GM21515 (cell line): ENCODE results near the gene ANKRD63.

Experiments used
- ATAC-seq: cut with Tn5 transposase; IDR thresholded peaks from one replicate; pipeline ENCODE4 v1.9.1; 2021; ENCODE audit not compliant: unreplicated experiment

The ANKRD63 gene

DNA sequence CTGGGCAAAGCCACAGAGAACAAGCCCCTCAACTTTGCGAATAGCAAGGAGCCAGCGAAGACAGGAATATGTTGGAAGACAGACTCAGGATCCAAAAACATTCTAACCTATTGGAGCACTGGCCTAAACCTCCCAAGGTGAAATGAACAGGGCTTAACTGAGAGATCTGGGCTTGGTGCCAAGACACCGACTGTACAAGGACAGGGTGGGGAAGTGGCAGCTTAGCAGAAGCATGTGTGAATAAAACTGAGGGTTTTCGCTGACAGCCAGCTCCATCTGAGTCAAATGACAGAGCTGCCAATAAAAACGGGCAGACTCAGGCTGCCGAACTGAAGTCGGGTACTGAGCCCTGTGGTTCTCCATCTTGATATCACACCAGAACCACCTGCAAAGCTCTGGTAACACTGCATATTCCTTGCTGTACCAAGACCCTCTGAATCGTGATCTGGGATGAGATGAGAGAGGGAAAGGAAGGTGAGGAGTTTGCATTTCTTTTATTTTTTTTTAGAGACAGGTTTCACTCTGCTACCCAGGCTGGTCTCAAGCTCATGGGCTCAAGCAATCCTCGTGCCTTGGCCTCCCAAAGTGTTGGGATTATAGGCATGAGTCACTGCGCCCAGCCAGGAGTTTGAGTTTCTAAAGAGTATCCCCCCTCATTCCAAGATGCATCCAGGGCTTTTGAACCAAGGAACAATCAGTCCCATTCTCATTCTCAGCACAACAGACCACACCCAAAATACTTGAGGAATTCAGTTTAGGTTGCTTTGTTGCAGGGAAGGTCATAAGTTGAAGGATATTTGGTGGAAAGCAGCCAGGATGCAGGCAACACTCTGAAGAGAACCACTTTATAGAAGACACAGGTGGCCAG is 30.9 kb upstream of the ANKRD63 start:
- ATAC-seq, result no peak

DNA sequence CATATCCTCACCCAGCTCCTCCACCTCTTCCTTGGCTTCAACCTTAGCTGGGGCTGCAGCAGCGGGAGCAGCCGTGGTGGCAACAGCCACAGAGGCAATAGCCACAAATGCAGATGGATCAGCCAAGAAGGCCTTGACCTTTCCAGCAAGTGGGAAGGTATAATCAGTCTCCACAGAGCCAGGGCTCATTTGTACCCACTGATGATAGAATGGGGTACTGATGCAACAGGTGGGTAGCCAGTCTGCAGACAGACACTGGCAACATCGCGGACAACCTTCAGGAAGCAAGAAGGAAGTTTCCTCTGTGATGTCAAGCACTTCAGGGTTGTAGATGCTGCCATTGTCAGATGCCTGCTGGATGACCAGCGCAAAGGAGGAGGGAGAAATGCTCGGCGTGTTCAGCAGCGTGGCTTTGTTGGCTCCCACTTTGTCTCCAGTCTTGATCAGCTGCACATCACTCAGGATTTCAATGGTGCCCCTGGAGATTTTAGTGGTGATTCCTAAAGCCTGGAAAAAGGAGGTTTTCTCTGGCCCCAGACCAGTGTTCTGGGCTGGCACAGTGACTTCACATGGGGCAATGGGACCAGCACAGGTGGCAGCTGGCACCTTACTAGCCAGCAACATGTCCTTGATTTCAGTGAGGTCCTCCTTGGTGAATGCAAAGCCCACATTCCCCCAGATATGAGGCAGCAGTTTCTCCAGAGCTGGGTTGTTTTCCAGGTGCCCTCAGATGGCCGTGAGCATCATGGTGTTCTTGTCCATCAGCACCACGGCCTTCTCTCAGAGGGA is 29.7 kb upstream of the ANKRD63 start:
- no peak for ATAC-seq

DNA sequence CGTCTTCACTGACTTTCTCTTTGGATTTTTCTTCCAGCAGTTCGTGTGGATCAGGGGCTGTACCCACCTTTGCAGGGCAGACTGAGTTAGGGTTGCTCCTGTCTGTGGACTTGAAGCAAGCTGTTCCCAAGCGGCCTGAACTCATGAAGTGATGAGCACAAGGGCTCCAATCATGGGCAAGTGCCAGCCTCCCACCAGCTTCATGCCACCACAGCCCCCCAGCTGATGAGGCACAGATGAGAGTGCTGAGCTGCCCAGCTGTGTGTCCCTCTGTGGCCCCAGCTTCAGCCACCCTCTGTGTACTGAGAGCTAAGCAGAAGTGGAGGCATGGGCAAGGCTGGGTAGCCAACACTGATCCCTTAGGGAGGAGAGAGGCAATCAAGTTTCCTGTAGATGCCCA is 28.1 kb upstream of the ANKRD63 start:
- ATAC-seq, result no peak

DNA sequence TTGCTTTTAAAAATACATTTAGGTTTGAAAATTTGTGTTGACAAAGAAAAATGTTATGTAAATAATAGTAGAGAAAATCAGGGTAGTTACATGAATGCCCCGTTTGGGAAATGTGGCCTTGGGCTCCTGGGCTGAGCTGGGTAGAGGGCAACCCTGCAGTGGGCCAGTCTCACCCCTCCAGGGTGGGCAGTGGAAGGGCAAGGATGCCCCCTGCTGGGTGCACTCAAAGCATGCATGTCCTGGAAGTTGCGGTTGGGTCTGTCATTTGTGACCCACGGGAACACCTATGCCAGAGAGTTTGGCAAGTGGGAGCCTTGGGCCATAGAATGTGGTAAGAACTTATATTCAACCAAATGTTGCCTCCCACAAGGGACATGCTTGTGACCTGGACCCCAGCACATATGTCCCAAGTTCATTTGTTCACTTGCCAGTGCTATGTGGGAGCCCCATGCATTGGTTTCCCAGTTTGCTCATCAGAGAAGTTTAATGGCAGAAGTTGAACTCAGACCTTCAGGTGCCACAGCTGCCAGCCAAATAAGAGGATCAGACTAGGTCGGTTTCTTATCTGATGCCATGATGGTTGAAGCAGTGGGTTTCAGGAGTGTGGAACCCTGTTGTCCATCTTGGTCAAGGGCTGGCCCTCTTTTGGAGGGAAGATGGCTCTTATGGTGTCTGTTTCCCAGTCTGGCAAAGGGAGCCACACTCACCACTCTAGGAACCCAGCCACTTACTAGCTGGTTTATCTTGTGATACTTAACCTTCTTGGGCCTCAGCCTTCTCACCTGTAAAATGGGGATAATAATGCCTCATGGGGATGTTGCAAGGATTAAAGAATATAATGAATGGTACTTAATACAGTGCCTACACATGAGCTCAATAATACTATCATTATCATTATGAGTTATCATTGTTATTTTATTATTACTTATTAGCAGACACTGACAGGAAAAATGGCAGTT is 27.4 kb upstream of the ANKRD63 start:
- ATAC-seq, result no peak

DNA sequence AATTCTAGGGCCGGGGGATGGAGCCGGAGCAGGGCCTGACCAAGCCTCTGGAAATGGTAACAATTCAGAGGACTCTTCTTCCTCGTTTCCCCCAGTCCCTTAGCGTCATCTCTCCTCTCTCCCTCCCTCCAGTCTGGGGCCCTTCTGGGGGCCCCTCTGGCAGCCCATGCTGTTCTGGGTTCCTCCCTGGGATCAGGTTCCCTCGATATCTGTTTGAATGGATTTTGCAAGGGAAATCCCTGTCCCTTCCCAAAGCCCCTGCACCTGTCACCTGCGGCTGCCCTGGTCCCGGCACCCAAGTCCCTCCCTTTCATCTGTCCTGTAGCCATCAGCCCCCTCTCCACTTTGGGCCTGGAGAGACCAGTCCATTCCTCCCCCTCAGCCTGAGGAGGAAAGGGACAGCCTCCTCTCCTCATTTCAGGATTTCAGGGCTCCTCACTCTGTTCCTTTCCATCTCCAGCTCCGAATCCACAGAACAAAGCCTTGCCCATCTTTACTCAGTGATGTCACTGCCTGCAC is 26.5 kb upstream of the ANKRD63 start:
- ATAC-seq, result no peak

DNA sequence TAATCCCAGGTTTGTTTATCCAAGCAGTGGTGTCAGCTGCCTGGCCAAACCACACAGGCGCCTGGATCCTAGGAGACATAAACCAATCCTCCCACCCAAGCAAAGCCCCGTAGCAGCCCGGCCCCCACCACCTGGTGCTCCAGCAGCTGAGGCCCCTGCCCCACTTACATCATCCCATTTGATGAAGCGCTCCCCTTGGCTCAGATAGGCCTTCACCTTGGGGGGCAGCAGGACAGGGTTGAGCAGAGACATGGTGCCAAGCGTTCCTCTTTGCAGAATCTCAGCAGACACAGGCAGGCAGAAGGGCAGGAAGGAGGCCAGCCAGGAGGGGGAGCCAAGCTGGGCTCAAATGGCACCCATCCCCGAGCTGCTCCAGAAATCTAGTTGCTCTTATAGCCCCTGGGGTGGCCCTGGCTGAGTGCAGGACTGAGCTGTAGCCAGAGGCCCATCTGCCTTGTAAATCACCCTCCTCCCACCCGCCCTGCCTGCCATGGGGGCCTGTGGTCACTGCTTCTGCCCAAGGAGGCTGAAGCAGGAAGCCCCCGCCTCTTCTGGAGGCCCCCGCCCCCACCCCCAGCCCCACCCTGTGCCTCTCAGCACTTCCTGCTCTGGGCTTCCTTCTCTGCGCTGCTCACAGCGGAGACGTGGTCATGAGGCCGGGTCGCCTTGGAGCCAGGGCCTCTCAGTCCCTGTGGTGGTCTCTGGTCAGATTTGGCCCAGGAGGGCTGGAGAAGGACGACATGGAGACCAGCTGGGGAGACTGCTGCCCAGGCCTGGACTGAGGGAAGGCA is 24.8 kb upstream of the ANKRD63 start, which contains the start of gene PLCB2:
PLCB2 (minus strand) TSS at position 515 of the 791 bp plus-strand sequence; CDS start at position 252, 263 bp downstream.
- ATAC-seq, result no peak

DNA sequence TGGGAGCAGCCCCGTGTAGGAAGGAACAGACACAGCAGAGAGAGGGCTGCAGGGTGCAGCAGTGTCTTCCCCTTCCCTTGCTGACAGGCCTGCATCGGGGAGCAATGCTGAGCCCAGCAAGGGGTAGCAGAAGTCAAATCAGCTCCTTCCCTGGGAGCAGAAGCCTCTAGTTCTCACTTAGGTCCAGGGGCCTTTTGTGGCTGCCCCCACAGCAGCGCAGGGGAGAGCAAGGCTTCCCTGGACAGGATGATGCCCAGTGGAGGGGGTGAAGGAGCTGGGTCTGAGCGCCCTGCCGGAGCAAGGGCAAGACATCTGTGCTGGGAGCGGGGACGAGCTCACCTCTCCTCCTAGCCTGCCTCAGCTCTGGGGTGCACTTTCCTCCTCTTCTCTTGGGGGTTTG is 24.0 kb upstream of the ANKRD63 start:
- no peak for ATAC-seq

DNA sequence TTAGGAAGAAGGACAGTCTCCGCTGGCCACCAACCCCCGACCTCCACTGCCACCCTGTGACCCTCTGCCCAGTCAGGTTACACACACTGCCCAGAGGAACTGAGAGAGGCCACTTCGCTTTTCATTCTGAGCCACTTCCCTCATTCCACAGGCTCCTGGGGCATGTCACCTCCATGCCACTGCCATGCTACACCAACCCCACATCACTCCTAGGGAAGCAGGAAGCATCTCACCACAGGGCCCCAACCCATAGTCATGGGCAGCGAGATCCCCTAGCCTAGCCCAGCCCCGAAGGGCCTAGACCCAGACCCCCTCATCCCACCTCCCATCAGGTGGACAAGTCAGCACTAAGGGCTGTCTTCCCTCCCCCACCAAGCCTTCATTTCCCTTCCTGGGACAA is 23.5 kb upstream of the ANKRD63 start:
- no peak for ATAC-seq

DNA sequence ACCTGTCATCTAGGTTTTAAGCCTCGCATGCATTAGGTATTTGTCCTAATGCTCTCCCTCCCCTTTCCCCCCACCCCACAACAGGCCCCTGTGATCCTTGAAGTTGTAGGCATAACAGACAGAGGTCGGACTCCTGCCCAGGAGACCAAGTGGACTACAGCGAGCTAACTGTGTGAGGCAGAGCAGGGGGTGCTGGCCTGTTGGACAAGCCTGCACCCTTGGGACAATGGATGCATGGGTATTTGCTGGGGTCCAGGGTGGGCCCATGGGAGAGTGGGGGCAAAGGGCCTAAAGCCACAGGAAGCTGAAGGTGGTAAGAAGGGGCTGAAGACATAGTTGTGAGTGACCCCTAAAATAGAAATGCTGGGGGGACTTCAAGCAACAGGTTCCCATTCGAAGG is 22.4 kb upstream of the ANKRD63 start:
- ATAC-seq, result no peak

DNA sequence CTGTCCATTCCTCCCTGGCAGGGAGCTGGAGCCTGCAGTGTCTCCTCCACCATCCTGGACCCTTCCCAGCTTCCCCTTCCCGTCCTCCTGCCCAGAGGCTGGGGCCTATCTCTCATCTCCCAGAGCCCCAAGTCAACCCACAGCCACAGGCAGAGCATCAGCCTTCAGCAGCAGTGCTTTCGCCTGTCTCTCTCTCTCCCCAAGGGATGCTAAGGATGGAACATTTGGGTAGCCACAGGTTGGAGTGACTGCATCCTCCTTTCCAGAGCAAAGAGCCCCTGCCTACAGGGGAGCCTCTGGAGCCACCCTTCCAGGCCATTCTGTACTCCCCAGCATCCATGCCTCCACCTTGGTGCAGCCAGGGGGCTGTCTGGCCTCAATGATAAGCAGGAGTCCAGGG is 20.7 kb upstream of the ANKRD63 start:
- ATAC-seq, result no peak

DNA sequence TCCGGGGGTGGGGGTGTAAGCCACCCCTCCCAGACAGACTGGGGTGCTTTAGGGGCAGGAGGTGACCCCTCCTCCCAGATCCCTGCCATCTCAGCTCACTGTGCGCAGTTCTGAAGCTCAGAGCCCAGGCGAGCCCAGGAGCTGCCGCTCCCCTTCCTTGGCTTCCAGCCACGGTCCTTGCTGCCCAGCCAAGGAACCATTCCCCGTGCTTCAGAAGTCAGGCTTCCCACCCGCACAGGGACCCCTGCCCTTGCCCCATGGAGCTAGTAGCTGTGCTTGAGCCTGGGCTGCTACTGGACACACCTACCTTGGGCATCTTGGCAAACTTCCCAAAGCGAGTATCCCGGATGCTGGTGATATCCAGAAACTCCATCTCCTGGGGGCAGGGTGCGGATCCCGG is 20.1 kb upstream of the ANKRD63 start:
- no peak for ATAC-seq

DNA sequence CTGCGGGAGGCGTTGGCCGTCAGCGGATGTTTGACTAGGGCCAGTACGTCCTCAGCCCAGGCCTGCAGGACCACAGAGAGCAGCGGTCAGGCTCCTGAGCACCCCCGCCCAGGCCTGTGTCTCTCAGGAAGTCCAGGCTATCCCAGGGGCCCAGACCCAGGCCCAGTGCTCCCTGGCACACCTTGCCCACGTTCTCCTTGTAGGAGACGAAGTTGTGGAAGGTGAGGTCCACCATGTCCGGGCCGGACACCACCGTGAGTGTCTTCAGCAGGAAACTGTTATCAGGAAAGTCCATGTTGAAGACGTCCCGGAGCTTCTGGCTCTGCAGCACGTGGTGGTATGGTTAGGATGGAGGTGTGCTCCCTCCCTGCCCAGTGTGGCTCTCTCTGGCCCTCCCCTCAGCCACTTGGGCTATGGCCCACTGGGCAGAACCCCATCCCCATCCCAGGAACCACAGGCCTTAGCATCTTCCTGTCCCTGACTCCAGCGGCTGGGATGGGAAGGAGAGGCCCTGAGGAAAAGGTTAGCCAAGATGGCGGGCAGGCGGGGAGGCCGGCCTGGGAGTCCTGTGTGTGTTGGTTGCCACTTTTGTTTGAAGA is 19.5 kb upstream of the ANKRD63 start:
- no peak for ATAC-seq

DNA sequence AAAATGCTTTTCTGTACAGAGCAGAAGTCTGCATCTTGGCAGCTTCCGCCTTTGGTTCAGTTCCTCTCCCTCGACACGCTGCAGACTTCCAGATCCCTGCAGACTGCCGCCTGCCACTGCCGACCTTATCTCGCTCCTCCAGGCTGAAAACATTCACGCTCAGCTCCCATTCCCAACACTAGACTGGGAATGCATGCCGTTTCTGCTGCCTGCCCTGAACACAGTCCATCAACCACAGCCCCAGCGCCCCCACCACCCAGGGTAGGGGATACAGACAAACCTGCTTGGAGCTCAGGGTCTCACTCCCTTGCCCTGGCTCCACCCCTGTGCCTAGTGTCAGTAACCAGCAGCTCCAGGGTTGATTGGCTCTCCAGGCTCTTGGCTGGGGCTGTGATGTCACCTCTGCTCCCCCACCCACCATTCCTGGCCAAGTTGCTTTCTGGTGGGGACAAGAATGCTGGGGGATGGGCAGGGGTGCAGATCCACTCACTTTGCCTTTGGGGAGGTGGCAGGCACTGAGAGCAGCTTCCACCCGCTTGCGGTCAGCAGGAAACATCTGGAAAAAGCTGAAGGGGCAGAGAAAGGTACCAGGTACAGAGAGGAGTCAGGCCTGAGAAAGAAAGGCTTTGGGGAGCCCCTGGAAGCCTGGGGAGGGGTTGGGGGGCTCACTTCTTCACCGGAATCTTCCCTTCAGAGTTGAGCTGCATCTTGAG is 18.8 kb upstream of the ANKRD63 start:
- ATAC-seq, result no peak

DNA sequence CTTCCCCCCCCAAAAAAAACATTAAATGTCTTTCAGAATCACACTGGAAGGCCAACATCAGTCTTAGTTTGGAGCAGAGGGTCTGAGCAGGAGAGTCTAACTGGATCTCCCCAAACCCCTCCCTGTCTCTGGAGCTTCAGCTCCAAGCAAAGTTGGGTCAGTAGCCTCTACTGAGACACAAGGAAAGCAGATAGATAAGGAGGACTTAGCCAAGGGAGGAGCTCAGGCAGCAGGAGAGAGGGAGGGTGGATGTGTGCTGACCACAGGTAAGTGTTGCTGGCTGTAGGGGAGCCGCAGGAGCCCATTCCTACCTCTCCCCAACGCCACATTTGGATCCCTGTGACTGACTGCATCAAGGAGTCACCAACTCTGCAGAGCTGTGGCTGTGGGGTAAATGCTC is 17.9 kb upstream of the ANKRD63 start:
- no peak for ATAC-seq

DNA sequence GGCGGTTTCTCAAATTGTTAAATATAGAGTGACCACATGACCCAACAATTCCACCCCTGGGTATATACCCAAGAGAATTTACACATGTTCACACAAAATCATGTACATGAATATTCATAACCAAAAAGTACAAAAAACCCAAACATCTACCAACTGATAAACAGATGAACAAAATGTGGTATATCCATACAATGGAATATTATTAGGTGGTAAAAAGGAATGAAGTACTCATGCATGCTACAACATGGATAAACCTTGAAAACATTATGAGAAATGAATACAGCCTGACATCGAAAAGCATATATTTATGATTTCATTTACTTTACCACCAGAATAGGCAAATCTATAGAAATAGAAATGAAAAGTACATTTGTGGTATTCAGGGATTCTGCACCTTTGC is 17.5 kb upstream of the ANKRD63 start:
- ATAC-seq, result no peak

DNA sequence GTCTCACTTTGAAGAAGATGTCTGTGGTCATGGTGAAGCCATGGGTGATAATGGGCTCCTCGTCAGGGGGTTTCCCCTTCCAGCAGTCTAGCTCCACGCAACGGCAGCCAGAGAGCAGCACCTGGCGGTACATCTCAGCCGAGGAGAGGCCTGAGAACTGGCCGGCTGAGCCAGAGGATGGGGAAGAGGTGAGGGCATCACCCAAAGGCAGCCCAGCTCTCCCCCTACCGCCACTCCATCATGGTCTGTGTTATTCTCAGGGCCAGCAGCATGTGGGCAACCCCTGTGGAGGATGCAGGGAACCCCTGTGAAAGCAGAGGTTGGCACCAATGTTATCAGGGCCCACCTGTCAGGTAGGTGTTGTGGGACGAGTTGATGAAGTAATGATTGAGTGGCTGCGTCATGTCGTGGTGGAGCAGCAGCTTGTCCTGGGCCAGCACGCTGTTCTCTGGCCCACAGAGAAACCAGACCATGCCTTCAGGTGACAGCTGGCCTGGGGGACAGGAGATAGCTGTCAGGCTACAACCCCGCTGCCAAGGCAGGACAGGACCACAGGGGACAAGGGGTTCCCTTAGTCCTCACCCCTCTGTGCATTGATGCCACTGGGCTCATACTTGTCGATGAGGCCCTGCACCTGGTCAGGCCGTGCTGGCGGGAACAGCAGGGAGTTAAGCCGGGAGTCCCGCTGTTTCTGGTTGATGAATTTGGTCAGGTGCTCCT is 15.5 kb upstream of the ANKRD63 start:
- ATAC-seq, result no peak

DNA sequence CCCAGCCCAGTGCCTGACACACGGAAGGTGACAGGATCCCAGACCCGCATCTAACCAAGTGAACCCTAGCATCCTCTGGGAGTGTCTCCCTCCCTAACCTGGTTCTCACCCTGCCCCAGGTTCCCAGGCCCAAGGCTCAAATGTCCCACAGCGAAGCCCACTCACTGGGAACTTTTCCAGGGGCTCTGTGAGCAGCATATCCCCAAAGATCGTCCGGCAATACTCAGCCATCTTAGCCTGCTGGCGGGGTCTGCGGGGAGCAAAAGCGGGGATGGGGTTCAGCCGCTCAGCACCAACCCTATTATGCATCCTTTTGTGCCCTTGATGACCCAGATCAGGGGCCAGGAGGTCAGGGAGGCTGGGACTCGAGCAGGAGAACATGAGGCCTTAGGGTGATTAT is 14.5 kb upstream of the ANKRD63 start:
- ATAC-seq, result no peak

DNA sequence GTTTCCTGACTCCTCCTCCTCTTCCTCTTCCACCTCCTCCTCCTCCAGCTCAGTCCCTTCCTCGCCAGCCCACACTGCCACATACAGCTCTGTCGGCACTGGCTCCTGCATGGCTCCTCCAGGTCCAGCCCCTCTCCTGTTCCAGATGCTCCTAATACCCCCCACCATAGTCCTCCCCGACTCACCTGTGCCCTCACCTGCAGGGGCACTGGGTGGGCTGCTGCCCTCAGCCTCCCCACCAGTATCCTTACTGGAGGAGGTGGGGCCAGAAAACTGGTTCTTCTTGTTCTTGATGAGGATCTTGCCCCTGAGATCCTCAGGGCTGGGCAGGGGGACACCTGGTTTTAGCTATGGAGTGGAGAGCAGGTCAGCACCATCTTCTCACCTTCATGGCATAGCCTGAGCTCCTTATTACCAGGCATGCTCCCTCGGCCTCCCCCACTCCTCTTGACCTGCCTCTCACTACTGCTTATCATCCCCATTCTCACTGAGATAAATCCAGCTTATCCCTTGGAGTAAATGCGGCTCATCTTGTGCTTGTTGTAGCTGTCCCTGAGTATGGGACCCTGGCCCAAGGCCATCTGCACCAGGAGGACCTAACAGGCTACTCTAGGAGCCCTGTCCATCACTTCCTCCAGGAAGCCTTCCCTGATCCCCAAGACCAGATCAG is 13.8 kb upstream of the ANKRD63 start:
- no peak for ATAC-seq
